Measurements from ENCODE around the gene MCUB. TPM values are rescaled to one million over a fixed set of nuclear protein-coding genes. Genes with fewer than 3 reads are reported as not detected.

The MCUB gene
- total and polyA plus RNA-seq, 12 donors = 1.2 to 28.5 (median 5.0) TPM

DNA sequence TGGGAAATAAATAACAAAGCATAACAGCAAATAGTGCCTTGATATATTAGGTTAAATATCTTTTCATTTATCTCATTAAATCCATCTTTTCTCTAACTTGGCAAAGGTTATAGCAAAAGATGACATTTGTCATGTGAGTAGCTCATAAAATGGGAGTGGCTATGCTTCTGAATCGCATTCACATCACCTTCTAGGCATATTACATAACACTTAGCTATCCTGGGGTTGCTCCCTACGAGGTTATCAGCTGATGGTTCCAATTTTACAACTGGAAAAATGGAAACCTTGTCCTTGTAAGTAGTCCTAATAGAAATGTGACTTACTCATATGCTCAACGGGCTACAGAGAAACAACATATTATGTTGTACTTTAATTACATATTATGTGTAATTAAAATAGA is 153.5 kb downstream of the MCUB start:
- 72 to 92% (median 81%) methylated on average over 3 of the region's 3 CpGs for WGBS, 4 donors
- no peak overlapping the region for H3K27ac ChIP-seq
- TF ChIP-seq POLR2A (IDR thresholded peaks at IDR 0.05) = no peak
- no peak for TF ChIP-seq CTCF (IDR thresholded peaks at IDR 0.05)
- intact Hi-C loops (cut with DNase I) = no loop called here
- H3K9me3 ChIP-seq (replicated peaks in 1 of 3) = no peaks in the 10 kb centered on the region
- H3K4me1 ChIP-seq (replicated peaks in 1 of 2) = no peaks in the 10 kb centered on the region
- H3K36me3 ChIP-seq (replicated peaks in 1 of 2) = peaks cover 0 to 4% of the 10 kb centered on the region in 2 donors
- no peaks in the 10 kb centered on the region for H3K27me3 ChIP-seq
- H3K4me3 ChIP-seq = no peak overlapping the region
- no peak for DNase-seq

DNA sequence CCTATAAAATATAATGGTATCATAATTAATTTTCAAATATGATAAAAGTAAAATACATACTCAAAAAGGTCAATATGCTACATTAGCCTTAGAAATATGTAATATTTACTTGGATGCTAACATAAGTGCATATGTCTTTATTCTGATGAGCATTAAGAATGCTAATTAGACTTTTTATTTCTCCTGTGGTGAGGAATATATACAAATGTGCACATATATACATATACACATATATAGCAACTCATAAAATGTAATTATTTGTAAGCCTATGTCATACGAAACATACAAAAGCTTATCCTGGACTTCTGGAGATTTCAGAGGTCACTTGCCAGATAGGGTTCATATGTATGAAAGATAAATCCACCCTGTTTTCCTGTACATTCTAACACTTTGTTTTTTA is 158.7 kb downstream of the MCUB start:
- H3K27me3 ChIP-seq = no peaks in the 10 kb centered on the region

GRCh38 chr4:109719604-109720003 is 159.6 kb downstream of the MCUB start:
- Histone ChIP-seq H3K27ac (no peak overlapping the region), H3K4me1 (replicated peaks in 1 of 2) (no peaks in the 10 kb centered on the region), H3K9me3 (replicated peaks in 1 of 3) (no peaks in the 10 kb centered on the region), H3K27me3 (no peaks in the 10 kb centered on the region), H3K4me3 (no peak overlapping the region), H3K36me3 (replicated peaks in 1 of 2) (no peaks in the 10 kb centered on the region)
- intact Hi-C loops (cut with DNase I) = no loop called here
- 90 to 98% (median 97%) methylated on average over 4 of the region's 4 CpGs for WGBS, 4 donors
- no peak for DNase-seq
- no peak for TF ChIP-seq POLR2A (IDR thresholded peaks at IDR 0.05)

More for the DNA sequence above, 158.7 kb downstream of the MCUB start:
- H3K9me3 ChIP-seq (replicated peaks in 1 of 3) = no peaks in the 10 kb centered on the region
- H3K27ac ChIP-seq = no peak overlapping the region
- DNase-seq = no peak
- H3K36me3 ChIP-seq (replicated peaks in 1 of 2) = no peaks in the 10 kb centered on the region
- H3K4me3 ChIP-seq = no peak overlapping the region
- no peaks in the 10 kb centered on the region for H3K4me1 ChIP-seq (replicated peaks in 1 of 2)
- WGBS, 4 donors = 89 to 100% (median 95%) methylated on average over 1 of the region's 1 CpG
- intact Hi-C loops (cut with DNase I) = no loop called here
- TF ChIP-seq CTCF (IDR thresholded peaks at IDR 0.05) = no peak
- no peak for TF ChIP-seq POLR2A (IDR thresholded peaks at IDR 0.05)

DNA sequence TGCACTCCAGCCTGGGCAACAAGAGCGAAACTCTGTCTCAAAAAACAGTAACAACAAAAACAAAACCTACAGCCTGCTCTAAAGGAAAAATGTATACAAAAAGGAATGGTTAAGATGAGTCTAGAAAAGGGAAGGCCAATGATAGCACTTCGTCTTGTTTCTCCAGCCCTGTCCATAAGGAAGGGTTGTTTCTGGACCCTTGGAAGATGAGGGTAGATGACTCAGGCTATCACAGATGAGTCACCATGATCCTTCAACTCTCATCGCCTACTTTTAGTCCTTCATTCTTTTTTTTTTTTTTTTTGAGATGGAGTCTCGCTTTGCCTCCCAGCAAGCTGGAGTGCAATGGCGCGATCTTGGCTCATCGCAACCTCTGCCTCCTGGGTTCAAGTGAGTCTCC is 161.0 kb downstream of the MCUB start:
- Histone ChIP-seq H3K27me3 (no peaks in the 10 kb centered on the region), H3K4me1 (replicated peaks in 1 of 2) (no peaks in the 10 kb centered on the region), H3K9me3 (replicated peaks in 1 of 3) (no peaks in the 10 kb centered on the region), H3K36me3 (replicated peaks in 1 of 2) (no peaks in the 10 kb centered on the region), H3K27ac (no peak overlapping the region), H3K4me3 (no peak overlapping the region)
- intact Hi-C loops (cut with DNase I) = no loop called here
- TF ChIP-seq POLR2A (IDR thresholded peaks at IDR 0.05) = no peak
- TF ChIP-seq CTCF (IDR thresholded peaks at IDR 0.05) = no peak
- WGBS, 4 donors = 78 to 86% (median 81%) methylated on average over 7 of the region's 7 CpGs
- DNase-seq = no peak

- H3K36me3 ChIP-seq (replicated peaks in 1 of 2) = no peaks in the 10 kb centered on the region
- no peak for DNase-seq
- H3K27ac ChIP-seq = no peak overlapping the region
- peaks cover 0 to 6% of the 10 kb centered on the region in 2 donors for H3K4me1 ChIP-seq (replicated peaks in 1 of 2)
- H3K4me3 ChIP-seq = no peak overlapping the region
- no peaks in the 10 kb centered on the region for H3K27me3 ChIP-seq
- intact Hi-C loops (cut with DNase I) = no loop called here
- TF ChIP-seq POLR2A (IDR thresholded peaks at IDR 0.05) (no peak), CTCF (IDR thresholded peaks at IDR 0.05) (no peak)
- H3K9me3 ChIP-seq (replicated peaks in 1 of 3) = no peaks in the 10 kb centered on the region
Measured at GRCh38 chr4:109722357-109722756, 162.3 kb downstream of the MCUB start.

Measured in adrenal gland (tissue), 12 donors.